Trophoblast cell (in vitro differentiated cells and primary cell): Measurements from ENCODE around the gene STARD3NL.
"Not testable (repeated sequence)": the region's sequence is repeated elsewhere in the genome, so short reads cannot be mapped to it uniquely, and the experiment has no call there.

Experiments used
- DNase-seq, 2 donors: peaks; one replicate each; pipeline ENCODE4 v3.0.0-alpha.2; 2016
- H2AFZ ChIP-seq: 2 replicates; pipeline ENCODE4 v1.6.1; 2013; ENCODE audit warnings: low read length, moderate library complexity, mild to moderate bottlenecking; ENCODE audit not compliant: insufficient read depth, poor library complexity
- H2AK5ac ChIP-seq: 2 replicates; pipeline ENCODE4 v1.6.1; 2013; ENCODE audit warnings: mild to moderate bottlenecking, low read length
- H2BK120ac ChIP-seq: 2 replicates; pipeline ENCODE4 v1.6.1; 2013; ENCODE audit warnings: low read length, mild to moderate bottlenecking, moderate library complexity; ENCODE audit not compliant: insufficient read depth, poor library complexity
- H2BK12ac ChIP-seq: 2 replicates; pipeline ENCODE4 v1.6.1; 2013; ENCODE audit warnings: mild to moderate bottlenecking, low read length, moderate library complexity
- H2BK5ac ChIP-seq: 2 replicates; pipeline ENCODE4 v1.6.1; 2013; ENCODE audit warnings: low read length, low read depth, moderate library complexity, mild to moderate bottlenecking; ENCODE audit not compliant: poor library complexity
- H3K14ac ChIP-seq: 2 replicates; pipeline ENCODE4 v1.6.1; 2013; ENCODE audit warnings: mild to moderate bottlenecking, low read length
- H3K18ac ChIP-seq: 2 replicates; pipeline ENCODE4 v1.6.1; 2013; ENCODE audit warnings: mild to moderate bottlenecking, low read length
- H3K23ac ChIP-seq: 2 replicates; pipeline ENCODE4 v1.6.1; 2013; ENCODE audit warnings: low read length
- H3K27ac ChIP-seq: 2 replicates; pipeline ENCODE4 v1.5.1; 2013; ENCODE audit warnings: low read depth, mild to moderate bottlenecking, inconsistent platforms, low read length, moderate library complexity
- H3K27me3 ChIP-seq: 2 replicates; pipeline ENCODE4 v1.6.1; 2013; ENCODE audit warnings: inconsistent platforms, mild to moderate bottlenecking, low read length, moderate library complexity; ENCODE audit not compliant: insufficient read depth
- H3K36me3 ChIP-seq, 2 experiments: 1 replicate in 1 of 2; 2 replicates in 1 of 2; pipeline ENCODE4 v1.6.1; 2013; ENCODE audit warnings: low read length in 2 of 2, mild to moderate bottlenecking in 2 of 2, moderate library complexity in 1 of 2; ENCODE audit not compliant: insufficient read depth in 2 of 2, control insufficient read depth in 1 of 2
- H3K4ac ChIP-seq: 2 replicates; pipeline ENCODE4 v1.6.1; 2013; ENCODE audit warnings: low read depth, mild to moderate bottlenecking, low read length, moderate library complexity
- H3K4me1 ChIP-seq, 2 experiments: 1 replicate in 1 of 2; 2 replicates in 1 of 2; pipeline ENCODE4 v1.6.1; 2013; ENCODE audit warnings: low read length in 2 of 2, mild to moderate bottlenecking in 2 of 2, moderate library complexity in 1 of 2; ENCODE audit not compliant: insufficient read depth in 2 of 2, control insufficient read depth in 1 of 2
- H3K4me2 ChIP-seq: 2 replicates; pipeline ENCODE4 v1.6.1; 2013; ENCODE audit warnings: inconsistent platforms, mild to moderate bottlenecking, low read length, moderate library complexity
- H3K4me3 ChIP-seq: 2 replicates; pipeline ENCODE4 v1.5.1; 2013; ENCODE audit warnings: mild to moderate bottlenecking, low read depth, low read length, inconsistent platforms
- H3K79me1 ChIP-seq: one replicate; pipeline ENCODE4 v1.6.1; 2013; ENCODE audit warnings: low read length
- H3K79me2 ChIP-seq: 2 replicates; pipeline ENCODE4 v1.6.1; 2013; ENCODE audit warnings: low read length, mild to moderate bottlenecking; ENCODE audit not compliant: control insufficient read depth, insufficient read depth, poor library complexity
- H3K9ac ChIP-seq: 2 replicates; pipeline ENCODE4 v1.6.1; 2013; ENCODE audit warnings: mild to moderate bottlenecking, low read length
- H3K9me3 ChIP-seq: 2 replicates; pipeline ENCODE4 v1.6.1; 2013; ENCODE audit warnings: low read depth, mild to moderate bottlenecking, control low read depth, inconsistent platforms, low read length; ENCODE audit not compliant: insufficient read depth
- H4K12ac ChIP-seq: 2 replicates; pipeline ENCODE4 v1.6.1; 2013; ENCODE audit warnings: low read depth, mild to moderate bottlenecking, low read length, moderate library complexity
- H4K8ac ChIP-seq: 2 replicates; pipeline ENCODE4 v1.6.1; 2013; ENCODE audit warnings: low read depth, mild to moderate bottlenecking, low read length, moderate library complexity
- H4K91ac ChIP-seq: one replicate; pipeline ENCODE4 v1.6.1; 2013; ENCODE audit warnings: low read depth, mild to moderate bottlenecking, low read length, moderate library complexity
- WGBS: extraction: QIAGEN DNeasy Blood & Tissue Kit; methylation state at CpG from one replicate; pipeline ENCODE4 v1.1.7; 2013; ENCODE audit warnings: missing lambda C conversion rate; ENCODE audit not compliant: insufficient read length, insufficient coverage; ENCODE audit errors: extremely low coverage; 5-methylcytosine and 5-hydroxymethylcytosine counted together

STARD3NL gene

DNA sequence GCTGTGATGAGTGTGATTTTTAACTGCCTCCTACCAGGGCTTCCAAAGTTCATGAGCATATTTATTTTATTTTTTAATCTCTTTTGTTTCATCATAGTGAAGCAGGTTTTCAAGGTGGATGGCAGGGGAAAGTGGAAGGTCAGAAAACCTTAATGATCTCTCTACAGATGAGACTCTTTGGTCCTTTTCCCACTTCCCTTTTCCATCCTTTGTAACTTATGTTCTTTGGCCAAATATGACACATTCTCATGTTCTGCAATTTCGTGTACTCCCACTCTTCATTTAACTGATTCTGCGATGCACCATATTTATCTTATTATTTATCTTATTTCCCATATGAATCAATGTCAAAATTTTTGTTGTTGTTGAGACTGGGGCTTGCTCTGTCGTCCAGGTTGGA, 87.9 kb downstream of the STARD3NL start:
- 100% methylated on average over 1 of the region's 3 CpGs for WGBS
- not testable (repeated sequence) for H2AK5ac ChIP-seq, H4K91ac ChIP-seq, DNase-seq, H3K9ac ChIP-seq, H2BK5ac ChIP-seq, H3K4me1 ChIP-seq, H2AFZ ChIP-seq, H3K27ac ChIP-seq, H4K8ac ChIP-seq, H3K4me3 ChIP-seq, H3K4ac ChIP-seq, H3K79me2 ChIP-seq, H3K14ac ChIP-seq, H3K79me1 ChIP-seq, H3K36me3 ChIP-seq, H3K23ac ChIP-seq, H3K18ac ChIP-seq, H2BK12ac ChIP-seq, H3K9me3 ChIP-seq, H4K12ac ChIP-seq, H2BK120ac ChIP-seq, H3K4me2 ChIP-seq, H3K27me3 ChIP-seq

DNA sequence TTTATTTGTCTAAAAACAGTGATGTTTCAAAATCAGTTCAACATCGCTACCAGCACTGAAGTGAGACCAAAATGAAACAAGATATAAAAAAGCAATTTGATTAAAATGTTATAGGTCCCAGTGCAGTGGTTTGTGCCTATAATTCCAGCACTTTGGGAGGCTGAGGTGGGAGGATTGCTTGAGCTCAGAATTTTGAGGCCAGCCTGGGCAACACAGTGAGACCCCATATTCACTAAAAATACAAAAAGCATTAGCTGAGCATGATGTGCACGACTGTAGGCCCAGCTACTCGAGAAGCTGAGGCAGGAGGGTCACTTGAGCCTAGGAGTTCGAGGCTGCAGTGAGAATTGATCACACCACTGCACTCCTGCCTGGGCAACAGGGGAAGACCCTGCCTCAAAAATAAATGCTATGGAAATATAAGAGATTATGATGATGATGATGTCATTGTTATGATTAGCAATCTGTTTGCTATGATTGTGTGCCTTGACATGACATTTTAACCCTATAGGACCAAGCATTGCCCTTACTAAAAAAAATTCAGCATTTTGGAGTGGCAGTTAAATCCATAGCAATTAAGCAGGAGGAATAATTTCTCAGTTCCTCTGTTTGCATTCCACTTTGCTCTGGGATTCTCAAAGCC, 91.8 kb downstream of the STARD3NL start:
- H4K91ac ChIP-seq, H3K9ac ChIP-seq, H2BK120ac ChIP-seq, H3K79me1 ChIP-seq, H2BK5ac ChIP-seq, DNase-seq, H3K18ac ChIP-seq, H3K4me1 ChIP-seq, H3K27ac ChIP-seq, H2AFZ ChIP-seq, H3K36me3 ChIP-seq, H3K23ac ChIP-seq, H3K4me3 ChIP-seq, H4K12ac ChIP-seq, H3K79me2 ChIP-seq, H3K4me2 ChIP-seq, H4K8ac ChIP-seq, H3K27me3 ChIP-seq, H3K14ac ChIP-seq, H3K9me3 ChIP-seq, H2BK12ac ChIP-seq, H2AK5ac ChIP-seq, H3K4ac ChIP-seq: not testable (repeated sequence)
- WGBS = no CpG with 5 or more reads among the region's 4 CpGs

DNA sequence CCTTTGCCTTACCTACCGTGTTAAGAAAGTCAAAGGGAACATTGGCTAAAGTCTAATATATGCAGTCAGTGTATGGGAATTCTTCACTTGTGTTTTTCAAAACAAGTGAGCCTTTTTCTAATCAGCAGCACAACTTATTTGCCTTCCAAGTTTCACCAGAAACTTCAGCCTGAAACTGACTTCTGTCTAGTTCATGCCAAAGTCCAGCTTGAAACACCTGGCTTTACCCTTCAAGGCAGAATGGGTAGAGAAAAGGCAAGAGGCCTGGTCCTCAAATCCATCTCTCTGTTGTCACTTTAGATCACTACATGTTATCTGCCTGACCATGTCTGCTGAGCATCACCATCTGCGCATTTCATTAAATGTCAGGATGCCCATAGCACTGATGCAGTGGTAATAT, 92.4 kb downstream of the STARD3NL start:
- H4K91ac ChIP-seq, H3K79me2 ChIP-seq: not testable (repeated sequence)
- WGBS = no CpG with 5 or more reads among the region's 2 CpGs

DNA sequence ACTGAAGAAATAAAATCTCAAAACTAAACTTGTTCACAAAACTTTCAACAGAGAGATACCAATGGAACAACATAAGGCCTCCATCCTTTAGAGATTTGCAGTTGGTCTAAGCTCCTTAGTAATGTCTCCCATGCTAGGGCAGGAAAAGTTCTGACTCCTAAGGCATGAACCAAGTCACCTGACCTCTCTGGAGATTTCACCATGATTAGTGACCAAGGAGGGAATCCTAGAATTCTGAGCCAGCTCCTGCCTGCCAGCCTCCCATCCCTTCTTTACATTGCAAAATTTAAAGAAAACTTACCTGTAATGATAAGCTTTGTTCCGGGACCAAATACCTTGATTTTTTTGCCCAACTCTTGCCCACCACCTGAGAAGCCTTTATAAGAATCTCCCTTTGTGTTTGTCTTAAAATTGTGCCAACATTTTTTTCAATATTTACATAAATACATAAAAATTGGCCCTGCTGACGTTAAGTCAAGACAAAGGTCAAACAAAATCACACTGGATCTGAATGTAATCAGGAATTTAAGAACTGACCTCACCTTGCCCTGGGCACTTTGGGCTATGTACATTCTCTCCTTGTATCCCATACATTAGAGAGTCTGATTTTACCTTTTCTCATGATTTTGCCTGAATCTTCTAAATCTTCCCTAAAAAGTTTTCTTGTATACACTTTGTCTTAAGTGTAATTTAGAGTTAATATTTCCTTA, 95.4 kb downstream of the STARD3NL start, which contains the start of gene TARP:
Gene TARP, minus strand, starts transcription at position 351 of the 710 bp plus-strand sequence.
- Histone ChIP-seq H4K91ac (no peak within 1 kb of the TSS), H2BK5ac (no peak within 1 kb of the TSS), H4K12ac (no peak within 1 kb of the TSS), H2BK12ac (no peak within 1 kb of the TSS), H2AK5ac (no peak within 1 kb of the TSS), H3K4me2 (no peak within 1 kb of the TSS), H3K36me3 (no peaks in the 10 kb centered on the region), H2AFZ (no peak within 1 kb of the TSS), H3K18ac (no peak within 1 kb of the TSS), H3K9me3 (no peaks in the 10 kb centered on the region), H3K27me3 (no peaks in the 10 kb centered on the region), H3K4me1 (no peaks in the 10 kb centered on the region), H3K9ac (no peak within 1 kb of the TSS), H3K4me3 (no peak within 1 kb of the TSS), H3K79me1 (no peaks in the 10 kb centered on the region), H3K14ac (no peak within 1 kb of the TSS), H3K23ac (no peak within 1 kb of the TSS), H3K79me2 (no peaks in the 10 kb centered on the region), H3K4ac (no peak within 1 kb of the TSS), H2BK120ac (no peak within 1 kb of the TSS), H3K27ac (no peak within 1 kb of the TSS), H4K8ac (no peak within 1 kb of the TSS)
- no CpG with 5 or more reads among the region's 2 CpGs for WGBS
- peak; percentile 50 to 72 for DNase-seq

More for the DNA sequence above, 92.4 kb downstream of the STARD3NL start:
- not testable (repeated sequence) for H3K36me3 ChIP-seq, H3K27me3 ChIP-seq, H3K9me3 ChIP-seq, H3K9ac ChIP-seq, H2BK12ac ChIP-seq, H2AFZ ChIP-seq, DNase-seq, H3K4me1 ChIP-seq, H3K4me2 ChIP-seq, H2AK5ac ChIP-seq, H3K4me3 ChIP-seq, H3K4ac ChIP-seq, H4K12ac ChIP-seq, H4K8ac ChIP-seq, H3K23ac ChIP-seq, H3K27ac ChIP-seq, H3K79me1 ChIP-seq, H3K18ac ChIP-seq, H2BK120ac ChIP-seq, H3K14ac ChIP-seq, H2BK5ac ChIP-seq
